Activated naive CD4-positive, alpha-beta T cell treated with anti-CD3 and anti-CD28 coated beads, Interleukin-2, amount 50 U/mL, for 16 hours (primary cell): ENCODE results near the gene SSTR3.
"Not testable (repeated sequence)": the region's sequence is repeated elsewhere in the genome, so short reads cannot be mapped to it uniquely, and the experiment has no call there.

Source experiments
- DNase-seq: peaks from one replicate; pipeline ENCODE4 v3.0.0-alpha.2; 2020

SSTR3 gene

GRCh38 chr22:37179126-37179470 is 33.2 kb downstream of the SSTR3 start:
- no peak for DNase-seq

- no peak for DNase-seq
Observed at GRCh38 chr22:37178350-37179125, 33.7 kb downstream of the SSTR3 start.

- DNase-seq, result no peak
Observed at GRCh38 chr22:37177755-37178154, 34.5 kb downstream of the SSTR3 start.

GRCh38 chr22:37177221-37177620 is 35.1 kb downstream of the SSTR3 start:
- no peak for DNase-seq

- DNase-seq, result peak; percentile 11
Observed at GRCh38 chr22:37176464-37177061, 35.7 kb downstream of the SSTR3 start.

GRCh38 chr22:37175414-37176281 is 36.6 kb downstream of the SSTR3 start:
- peak; percentile 5 for DNase-seq

GRCh38 chr22:37174964-37175363 is 37.3 kb downstream of the SSTR3 start:
- DNase-seq, result peak; percentile 2

GRCh38 chr22:37173709-37174108 is 38.6 kb downstream of the SSTR3 start:
- DNase-seq, result no peak

GRCh38 chr22:37172266-37173245 is 39.7 kb downstream of the SSTR3 start:
- peak; percentile 3 for DNase-seq

- no peak for DNase-seq
Observed at GRCh38 chr22:37171662-37172061, 40.6 kb downstream of the SSTR3 start.

GRCh38 chr22:37170689-37171405 is 41.4 kb downstream of the SSTR3 start:
- DNase-seq, result not testable (repeated sequence)

- DNase-seq, result peak; percentile 3
Observed at GRCh38 chr22:37169947-37170688, 42.2 kb downstream of the SSTR3 start.

GRCh38 chr22:37169406-37169805 is 42.9 kb downstream of the SSTR3 start:
- peak; percentile 4 for DNase-seq

GRCh38 chr22:37167981-37168647 is 44.2 kb downstream of the SSTR3 start:
- no peak for DNase-seq

GRCh38 chr22:37167176-37167980 is 44.9 kb downstream of the SSTR3 start:
- DNase-seq, result peak; percentile 11

GRCh38 chr22:37166675-37167066 is 45.6 kb downstream of the SSTR3 start:
- DNase-seq, result peak; percentile 84

- DNase-seq, result no peak
Observed at GRCh38 chr22:37165940-37166674, 46.2 kb downstream of the SSTR3 start.

GRCh38 chr22:37165066-37165465 is 47.2 kb downstream of the SSTR3 start:
- DNase-seq, result no peak

- no peak for DNase-seq
Observed at GRCh38 chr22:37164505-37164887, 47.8 kb downstream of the SSTR3 start.
